NCI-H2227 treated with DMSO at 0.1 percent for 48 hours (cell line): ENCODE data around the gene PHLDA2.
A peak's percentile ranks its signal among the peaks of the same experiment; 100 is the strongest.

ENCODE experiments used
- DNase-seq: peaks from one replicate; lab custom pipeline; 2025; lab: John Stamatoyannopoulos, UW

The PHLDA2 gene

GRCh38 chr11:2929950-2930703 is 907 bp upstream of the PHLDA2 start:
- DNase-seq = no peak

DNA sequence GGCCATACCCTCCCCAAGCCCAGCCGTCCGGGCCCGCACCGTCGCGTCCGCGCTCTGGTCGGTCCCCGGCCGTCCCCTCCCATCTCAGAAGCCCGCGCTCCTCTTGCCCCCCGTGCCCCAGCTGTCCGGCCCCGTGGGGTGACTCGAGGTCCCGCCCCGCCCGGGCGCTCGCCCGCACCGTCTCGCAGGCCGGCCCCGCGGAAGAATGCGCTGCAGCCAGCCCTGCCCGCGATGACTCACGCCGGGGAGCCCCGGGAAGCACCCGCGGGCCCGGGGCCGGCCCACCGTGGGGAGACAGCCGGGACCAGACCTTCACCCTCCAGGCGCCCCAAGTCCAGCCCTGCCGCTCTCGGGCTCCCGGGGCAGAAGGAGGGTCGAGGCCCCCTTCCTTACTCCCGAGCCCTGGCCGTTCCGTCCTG is 320 bp upstream of the PHLDA2 start:
- DNase-seq = no peak

GRCh38 chr11:2927851-2928604 is 1.2 kb downstream of the PHLDA2 start:
- peak; percentile 9 for DNase-seq

DNA sequence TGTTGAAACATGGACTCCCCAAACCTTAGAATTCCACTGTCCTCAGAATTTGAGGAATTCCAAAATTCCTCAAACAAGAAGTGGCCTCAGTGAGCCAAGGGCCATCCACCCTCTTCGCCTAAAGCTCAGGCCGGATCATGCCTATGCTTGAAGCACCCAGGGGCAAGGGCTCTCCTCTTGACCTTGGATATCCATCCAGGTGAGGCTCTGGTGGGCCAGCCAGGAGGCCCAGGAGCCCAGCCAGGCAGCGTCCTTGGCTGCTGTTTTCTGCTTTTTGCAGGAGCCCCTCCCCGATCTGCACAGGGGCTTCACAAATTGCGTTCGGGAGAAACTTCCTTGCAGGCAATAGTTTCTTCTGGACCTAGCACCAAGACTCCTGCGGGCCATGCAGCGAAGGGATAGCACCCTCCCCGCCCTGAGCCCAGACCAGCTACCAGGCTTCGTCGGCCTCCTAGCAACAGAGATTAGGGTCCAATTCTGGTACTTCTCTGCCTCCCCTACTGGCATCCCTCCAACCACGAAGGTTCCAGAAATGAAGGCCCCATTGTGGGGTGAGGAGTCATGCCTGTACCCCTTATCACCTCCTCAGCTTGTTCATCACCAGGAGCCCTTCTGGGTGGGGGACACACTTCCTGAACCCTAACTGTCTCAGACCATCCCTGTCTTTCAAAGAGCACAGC is 2.0 kb downstream of the PHLDA2 start:
- DNase-seq = no peak

GRCh38 chr11:2926611-2927051 is 2.6 kb downstream of the PHLDA2 start:
- no peak for DNase-seq

DNA sequence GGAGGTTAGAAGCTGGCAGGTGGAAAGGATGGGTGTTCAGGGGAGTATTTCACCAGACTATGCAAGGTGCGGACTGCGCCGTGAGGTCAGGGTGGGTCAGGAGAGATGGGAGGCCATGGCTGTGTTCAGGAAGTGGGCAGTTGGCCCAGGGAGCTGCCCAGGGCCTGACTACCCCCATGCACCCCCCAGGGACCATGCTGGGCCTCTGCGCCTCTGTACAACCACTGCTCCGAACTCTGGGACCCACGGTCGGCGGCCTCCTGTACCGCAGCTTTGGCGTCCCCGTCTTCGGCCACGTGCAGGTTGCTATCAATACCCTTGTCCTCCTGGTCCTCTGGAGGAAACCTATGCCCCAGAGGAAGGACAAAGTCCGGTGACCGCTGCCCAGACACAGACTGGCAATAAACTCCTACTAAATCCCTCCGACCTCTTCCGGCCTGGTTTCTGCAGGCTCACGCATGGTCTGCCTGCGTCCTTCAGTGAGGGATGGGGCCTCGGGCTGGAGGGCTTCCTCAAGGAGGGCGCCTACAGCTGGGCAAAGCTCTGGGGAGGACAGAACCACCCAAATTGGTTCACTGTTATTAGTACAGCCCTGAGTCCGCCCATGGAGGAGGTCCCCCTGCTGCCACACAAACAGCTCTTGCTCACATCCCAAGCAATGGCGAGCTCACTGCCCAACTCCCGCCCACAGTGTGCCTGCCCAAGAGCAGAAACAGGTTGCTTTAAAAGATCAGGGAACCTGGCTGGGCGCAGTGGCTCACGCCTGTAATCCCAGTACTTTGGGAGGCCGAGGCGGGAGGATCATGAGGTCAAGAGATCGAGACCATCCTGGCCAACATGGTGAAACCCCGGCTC is 4.2 kb downstream of the PHLDA2 start:
- no peak for DNase-seq

GRCh38 chr11:2924381-2924780 is 4.8 kb downstream of the PHLDA2 start:
- DNase-seq = no peak

DNA sequence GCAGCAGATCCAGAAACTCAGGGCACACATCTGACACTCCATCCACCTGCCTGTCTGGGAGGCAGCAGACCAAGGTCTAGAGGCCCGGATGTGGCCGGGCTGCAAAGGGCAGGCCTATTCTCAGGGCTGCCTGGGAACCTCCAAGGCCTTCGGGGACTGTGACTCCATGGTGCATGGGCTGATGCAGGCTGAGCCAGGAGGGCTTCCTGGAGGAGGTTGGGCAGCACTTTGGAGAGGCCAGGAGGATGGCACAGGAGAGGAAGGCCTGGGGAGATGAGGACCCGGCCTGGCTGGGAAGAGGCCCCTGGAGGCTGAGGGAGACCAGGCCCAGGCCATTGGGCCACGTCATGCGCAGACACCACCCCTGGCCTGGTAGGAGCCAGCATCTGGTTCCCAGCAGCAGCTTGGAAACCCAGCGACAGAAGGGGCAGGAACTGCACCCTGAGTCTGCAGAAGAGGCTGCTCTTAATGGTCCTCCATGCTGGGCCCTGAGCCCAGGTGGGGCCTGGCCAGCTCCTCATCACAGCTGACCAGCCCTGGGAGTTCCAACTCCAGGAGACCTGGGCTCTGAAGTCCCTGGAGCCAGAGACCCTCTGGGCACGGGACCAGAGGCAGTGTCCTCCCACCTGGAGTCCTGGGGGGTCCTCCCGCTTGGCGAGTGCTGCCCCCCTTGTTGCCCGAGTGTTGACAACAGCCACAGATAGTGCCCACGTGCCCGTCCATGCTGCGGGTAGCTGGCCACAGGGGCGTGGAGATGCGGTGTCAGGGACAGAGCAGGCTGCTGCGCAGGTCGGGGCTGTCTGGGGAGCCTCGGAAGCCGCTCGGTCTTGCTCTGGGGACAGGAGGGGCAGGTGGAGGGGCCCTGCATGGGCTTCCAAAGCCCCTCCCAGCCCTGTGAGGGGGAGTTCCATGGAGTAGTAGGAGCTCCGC is 5.5 kb downstream of the PHLDA2 start:
- no peak for DNase-seq

- DNase-seq = no peak
These were observed 6.6 kb downstream of the PHLDA2 start for GRCh38 chr11:2922655-2923054.

- no peak for DNase-seq
These were observed 7.3 kb downstream of the PHLDA2 start for GRCh38 chr11:2921742-2922493.

GRCh38 chr11:2921261-2921660 is 8.0 kb downstream of the PHLDA2 start:
- DNase-seq = no peak

DNA sequence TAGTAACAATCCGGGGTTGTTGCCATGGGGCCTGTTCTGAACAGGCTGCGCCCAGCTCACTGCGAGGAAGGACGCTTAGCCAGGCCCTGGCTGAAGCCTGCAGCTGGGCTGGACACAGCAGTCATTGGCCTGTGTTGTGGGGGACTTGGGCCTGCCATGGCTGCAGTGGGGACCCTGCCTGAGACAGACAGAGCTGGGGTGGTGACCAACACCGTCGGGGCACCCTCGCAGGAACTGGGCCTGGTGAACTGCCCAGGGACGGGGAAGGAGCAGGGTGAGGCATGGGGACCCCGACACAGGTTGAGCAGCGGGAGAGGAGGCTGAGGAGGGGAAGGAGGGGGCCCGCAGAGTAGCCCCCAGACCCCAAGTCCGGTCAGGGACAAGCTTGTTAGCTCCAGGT is 8.9 kb downstream of the PHLDA2 start:
- no peak for DNase-seq

- DNase-seq = no peak
These were observed 9.4 kb downstream of the PHLDA2 start for GRCh38 chr11:2919837-2920236.

DNA sequence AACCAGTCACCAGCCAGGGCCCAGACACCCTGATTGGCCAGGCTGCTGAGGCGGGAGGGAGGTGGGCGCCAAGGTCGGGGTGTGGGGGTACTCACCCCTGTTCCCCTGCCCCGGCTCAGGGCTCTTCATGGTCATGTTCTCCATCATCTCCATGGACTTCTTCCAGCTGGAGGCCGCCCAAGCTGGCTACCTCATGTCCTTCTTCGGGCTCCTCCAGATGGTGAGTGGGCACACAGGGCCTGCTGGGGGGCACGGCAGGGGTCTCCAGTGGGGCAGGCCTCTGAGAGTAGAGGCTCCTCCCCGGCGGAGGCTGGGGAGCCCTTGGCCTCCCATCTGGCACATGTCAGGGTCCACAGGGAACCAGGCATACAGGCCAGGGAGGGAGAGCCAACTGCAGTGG is 10.0 kb downstream of the PHLDA2 start:
- no peak for DNase-seq

- DNase-seq = no peak
These were observed 11.3 kb downstream of the PHLDA2 start for GRCh38 chr11:2917842-2918490.

- no peak for DNase-seq
These were observed 12.2 kb downstream of the PHLDA2 start for GRCh38 chr11:2916892-2917645.

GRCh38 chr11:2916114-2916891 is 12.9 kb downstream of the PHLDA2 start:
- no peak for DNase-seq

DNA sequence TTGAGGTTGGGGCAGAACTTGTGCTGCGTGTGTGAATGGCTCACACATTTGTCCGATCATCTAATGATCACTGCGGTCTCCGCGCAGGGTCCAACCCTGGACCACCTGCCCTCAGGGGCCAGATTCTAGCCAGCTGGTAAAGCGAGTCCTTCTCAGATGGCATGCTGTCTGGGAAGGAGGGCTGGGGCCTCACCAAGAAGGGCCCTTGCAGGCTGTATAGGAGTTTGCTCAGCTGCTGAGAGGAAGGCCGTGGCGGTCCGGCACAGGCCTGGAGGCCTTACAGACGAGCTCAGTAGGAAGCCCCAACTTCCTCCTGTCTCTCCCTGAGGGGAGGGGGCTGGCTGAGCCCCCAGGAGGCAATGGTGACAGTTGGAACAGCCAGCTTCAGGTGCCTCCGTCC is 13.7 kb downstream of the PHLDA2 start:
- no peak for DNase-seq
